NT2/D1 (cell line): ENCODE measurements around the gene LHFPL6.

Source experiments
- DNase-seq: peaks from one replicate; pipeline ENCODE4 v3.0.0-alpha.2; 2011; ENCODE audit warnings: low read depth, low spot score
- H3K27me3 ChIP-seq: 2 replicates; pipeline ENCODE4 v1.6.0; 2011; ENCODE audit warnings: mild to moderate bottlenecking; ENCODE audit not compliant: insufficient read length, insufficient read depth
- H3K36me3 ChIP-seq: 2 replicates; pipeline ENCODE4 v1.6.1; 2011; ENCODE audit warnings: mild to moderate bottlenecking, low read length, mixed read lengths; ENCODE audit not compliant: insufficient read depth, insufficient read length
- H3K4me1 ChIP-seq: 2 replicates; pipeline ENCODE4 v1.5.1; 2011; ENCODE audit not compliant: insufficient read depth, insufficient read length
- H3K4me3 ChIP-seq: 2 replicates; pipeline ENCODE4 v1.5.1; 2011; ENCODE audit warnings: low read depth; ENCODE audit not compliant: insufficient read length
- H3K9ac ChIP-seq: 2 replicates; pipeline ENCODE4 v1.6.0; 2011; ENCODE audit warnings: low read depth; ENCODE audit not compliant: insufficient read length
- H3K9me3 ChIP-seq: 2 replicates; pipeline ENCODE4 v1.5.1; 2011; ENCODE audit warnings: mild to moderate bottlenecking, low read length; ENCODE audit not compliant: insufficient read depth
- SUZ12 ChIP-seq: IDR thresholded peaks from 2 replicates; pipeline ENCODE4 v1.6.1; 2011; ENCODE audit not compliant: insufficient read length, insufficient read depth; ENCODE audit errors: extremely low read depth
- YY1 ChIP-seq: IDR thresholded peaks from 2 replicates; pipeline ENCODE4 v1.6.1; 2011; ENCODE audit not compliant: insufficient read length, insufficient read depth
- ZNF274 ChIP-seq: IDR thresholded peaks from 2 replicates; pipeline ENCODE4 v1.6.1; 2011; ENCODE audit warnings: mild to moderate bottlenecking, low read depth, low read length

The LHFPL6 gene

DNA sequence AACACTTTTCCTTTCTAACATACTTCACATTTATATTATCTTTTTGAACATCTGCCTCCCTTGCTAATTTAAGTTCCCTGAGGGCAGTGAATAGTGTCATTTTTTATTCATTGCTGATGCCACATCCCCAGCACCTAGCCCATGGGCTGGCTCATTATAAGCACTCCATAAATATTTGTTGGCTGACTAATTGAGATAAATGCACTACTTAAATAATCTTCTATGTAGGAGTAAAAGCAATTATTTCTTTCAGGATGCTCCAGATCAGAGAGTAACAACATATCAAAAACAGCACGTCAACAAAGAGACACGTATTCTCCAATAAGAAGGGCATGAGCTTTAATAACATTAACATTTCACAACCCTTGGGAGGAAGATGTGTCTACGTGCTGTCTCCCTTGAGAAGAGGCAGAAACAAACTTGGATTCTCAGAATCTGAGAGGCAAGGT lies 228.2 kb downstream of the LHFPL6 start:
- no peaks in the 10 kb centered on the region for H3K4me1 ChIP-seq
- no peaks in the 10 kb centered on the region for H3K9me3 ChIP-seq
- H3K9ac ChIP-seq = no peak overlapping the region
- H3K36me3 ChIP-seq = no peaks in the 10 kb centered on the region
- no peaks in the 10 kb centered on the region for H3K27me3 ChIP-seq
- no peak overlapping the region for H3K4me3 ChIP-seq
- TF ChIP-seq SUZ12 (no peak), ZNF274 (no peak), YY1 (no peak)
- no peak for DNase-seq

DNA sequence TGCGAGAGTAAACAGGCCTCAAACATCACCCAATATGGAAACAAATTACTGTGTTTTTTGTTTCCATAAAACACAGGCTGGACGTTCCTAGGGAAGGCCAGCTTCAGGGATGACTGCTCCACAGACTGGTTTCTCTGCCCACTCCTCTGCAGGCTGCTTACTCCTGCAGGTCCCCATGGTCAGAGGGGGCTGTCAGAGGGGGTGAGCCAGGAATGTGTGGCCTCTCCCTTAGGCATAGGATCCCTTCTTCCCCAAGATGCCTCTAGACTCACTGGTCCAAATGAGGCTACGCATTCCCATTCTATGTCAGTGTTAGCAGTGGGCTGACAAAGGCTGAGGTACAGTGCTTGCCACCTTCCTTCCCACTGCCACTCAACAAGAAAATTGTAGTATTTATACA lies 229.8 kb downstream of the LHFPL6 start:
- no peaks in the 10 kb centered on the region for H3K36me3 ChIP-seq
- H3K4me1 ChIP-seq = no peaks in the 10 kb centered on the region
- no peaks in the 10 kb centered on the region for H3K27me3 ChIP-seq
- H3K4me3 ChIP-seq = no peak overlapping the region
- DNase-seq = no peak
- no peaks in the 10 kb centered on the region for H3K9me3 ChIP-seq
- no peak overlapping the region for H3K9ac ChIP-seq
- TF ChIP-seq SUZ12 = no peak
- no peak for TF ChIP-seq ZNF274
- no peak for TF ChIP-seq YY1

DNA sequence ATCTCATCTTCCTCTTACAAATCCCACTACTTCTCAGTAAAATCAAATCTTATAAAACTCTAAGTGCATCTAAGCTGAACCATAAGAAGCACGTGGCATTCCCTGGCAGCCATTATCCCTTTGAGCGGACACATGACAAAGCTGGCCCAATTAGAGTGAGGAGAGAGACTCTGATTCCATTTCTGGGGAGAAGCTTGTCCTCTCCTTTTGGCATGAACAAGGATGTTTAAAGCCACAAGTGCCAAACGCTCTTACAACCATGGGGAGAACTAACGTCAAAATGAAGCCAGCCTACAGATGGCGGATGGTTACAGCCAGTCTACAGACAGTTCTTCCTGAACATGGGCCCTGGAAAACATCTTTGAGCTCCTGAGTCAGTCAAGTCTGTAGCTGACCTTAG lies 231.3 kb downstream of the LHFPL6 start:
- H3K36me3 ChIP-seq = no peaks in the 10 kb centered on the region
- H3K4me3 ChIP-seq = no peak overlapping the region
- no peak for DNase-seq
- no peaks in the 10 kb centered on the region for H3K4me1 ChIP-seq
- no peaks in the 10 kb centered on the region for H3K9me3 ChIP-seq
- H3K9ac ChIP-seq = no peak overlapping the region
- TF ChIP-seq YY1 (no peak), ZNF274 (no peak), SUZ12 (no peak)
- no peaks in the 10 kb centered on the region for H3K27me3 ChIP-seq

DNA sequence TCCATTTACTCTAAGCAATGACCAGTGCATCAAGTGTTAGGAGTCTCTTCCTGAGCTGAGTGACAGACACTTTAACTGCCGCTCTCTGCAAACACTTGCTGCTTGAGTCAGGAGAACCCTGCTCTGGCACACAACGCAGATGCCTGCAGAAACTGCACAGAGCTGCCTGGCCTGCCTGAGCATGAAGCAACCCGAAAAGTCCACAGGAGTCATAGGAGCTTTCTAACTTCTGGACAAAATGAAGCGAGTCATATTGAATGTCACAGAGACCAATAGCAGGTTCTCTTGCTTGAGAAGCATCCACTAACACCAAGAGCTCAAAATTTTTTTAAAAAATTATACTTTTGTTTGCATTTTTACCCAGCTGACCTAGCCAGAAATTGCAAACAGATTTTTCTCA lies 232.4 kb downstream of the LHFPL6 start:
- Histone ChIP-seq H3K4me1 (no peaks in the 10 kb centered on the region), H3K9ac (no peak overlapping the region), H3K9me3 (no peaks in the 10 kb centered on the region), H3K36me3 (no peaks in the 10 kb centered on the region), H3K4me3 (no peak overlapping the region), H3K27me3 (no peaks in the 10 kb centered on the region)
- TF ChIP-seq ZNF274 (no peak), YY1 (no peak), SUZ12 (no peak)
- no peak for DNase-seq

DNA sequence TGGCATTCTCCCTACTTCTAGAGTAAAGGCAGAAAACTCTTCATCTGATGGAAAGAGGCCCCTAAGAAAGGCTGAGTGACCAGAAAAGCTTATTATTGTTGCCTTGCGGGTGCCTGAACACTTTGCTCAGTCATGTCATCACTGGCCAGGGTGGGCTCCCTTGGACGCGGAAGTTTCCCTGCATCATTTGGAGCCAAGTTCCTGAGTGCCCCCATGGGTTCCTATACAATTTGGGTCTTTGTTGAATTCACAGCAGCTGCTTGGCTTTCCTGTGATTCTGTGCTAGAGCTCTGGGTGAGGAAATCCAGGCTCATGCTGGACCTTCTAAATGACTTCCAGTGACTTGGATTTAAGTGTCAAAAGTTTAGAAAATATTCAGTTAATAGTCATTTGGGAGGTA lies 232.9 kb downstream of the LHFPL6 start:
- Histone ChIP-seq H3K9me3 (no peaks in the 10 kb centered on the region), H3K36me3 (no peaks in the 10 kb centered on the region), H3K4me1 (no peaks in the 10 kb centered on the region), H3K4me3 (no peak overlapping the region), H3K27me3 (no peaks in the 10 kb centered on the region), H3K9ac (no peak overlapping the region)
- TF ChIP-seq YY1 = no peak
- no peak for TF ChIP-seq SUZ12
- no peak for DNase-seq

DNA sequence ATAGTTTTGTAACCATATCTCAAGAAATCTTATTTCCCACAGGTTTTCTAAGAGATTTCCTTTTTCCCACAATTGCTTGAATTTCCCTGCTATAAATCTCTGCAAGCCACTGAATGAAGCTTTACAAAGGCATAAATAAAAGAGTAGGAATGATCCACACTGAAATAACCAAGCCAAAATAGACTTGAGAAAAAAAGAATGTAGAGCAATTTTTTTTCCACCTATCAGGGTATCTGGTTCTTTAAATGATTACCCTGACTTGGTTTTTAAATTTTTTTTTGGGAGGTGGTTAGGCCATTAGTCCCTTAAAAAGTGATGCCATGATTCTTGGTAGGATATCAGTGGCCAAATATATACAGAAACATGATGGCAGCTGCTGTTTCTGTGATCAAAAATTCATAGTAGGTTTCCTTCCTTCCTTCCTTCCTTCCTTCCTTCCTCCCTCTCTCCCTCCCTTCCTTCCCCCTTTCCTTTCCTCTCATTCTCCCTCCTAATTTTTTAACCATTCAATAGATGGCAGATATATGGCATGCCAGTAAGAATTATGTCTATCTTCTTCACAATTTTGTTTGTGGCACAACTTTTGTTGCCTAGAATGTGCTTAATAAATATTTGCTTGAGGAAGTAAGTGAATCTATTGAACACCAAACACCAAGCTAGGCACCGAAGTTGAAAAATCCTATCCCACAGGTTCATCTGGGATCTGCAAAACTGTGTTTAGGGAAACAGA lies 233.7 kb downstream of the LHFPL6 start:
- H3K9me3 ChIP-seq = no peaks in the 10 kb centered on the region
- no peak for DNase-seq
- TF ChIP-seq SUZ12 = no peak
- TF ChIP-seq ZNF274 = no peak
- TF ChIP-seq YY1 = no peak
- no peaks in the 10 kb centered on the region for H3K27me3 ChIP-seq
- no peaks in the 10 kb centered on the region for H3K4me1 ChIP-seq
- H3K36me3 ChIP-seq = no peaks in the 10 kb centered on the region
- H3K4me3 ChIP-seq = no peak overlapping the region
- no peak overlapping the region for H3K9ac ChIP-seq

DNA sequence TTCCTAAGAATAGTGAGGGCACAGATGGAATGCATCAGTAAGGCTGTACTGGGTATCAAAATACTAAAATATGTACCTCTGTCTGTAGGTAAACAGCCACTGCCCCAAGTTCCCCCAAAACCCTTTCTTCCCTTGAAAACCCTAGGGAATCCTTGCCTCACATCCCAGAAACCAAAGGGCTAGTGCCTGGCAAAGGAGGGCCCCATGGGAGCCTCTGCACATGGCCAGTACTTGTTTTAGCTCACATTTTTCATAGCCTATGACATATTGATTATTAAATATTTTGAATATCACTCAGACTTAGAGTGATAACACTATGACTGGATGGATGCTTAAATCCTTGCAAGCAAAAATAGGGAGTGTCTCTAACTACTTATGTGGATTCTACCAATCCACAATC lies 237.1 kb downstream of the LHFPL6 start:
- no peak for DNase-seq
- Histone ChIP-seq H3K36me3 (no peaks in the 10 kb centered on the region), H3K27me3 (no peaks in the 10 kb centered on the region), H3K9me3 (no peaks in the 10 kb centered on the region), H3K4me3 (no peak overlapping the region), H3K9ac (no peak overlapping the region), H3K4me1 (no peaks in the 10 kb centered on the region)
- TF ChIP-seq SUZ12 = no peak

DNA sequence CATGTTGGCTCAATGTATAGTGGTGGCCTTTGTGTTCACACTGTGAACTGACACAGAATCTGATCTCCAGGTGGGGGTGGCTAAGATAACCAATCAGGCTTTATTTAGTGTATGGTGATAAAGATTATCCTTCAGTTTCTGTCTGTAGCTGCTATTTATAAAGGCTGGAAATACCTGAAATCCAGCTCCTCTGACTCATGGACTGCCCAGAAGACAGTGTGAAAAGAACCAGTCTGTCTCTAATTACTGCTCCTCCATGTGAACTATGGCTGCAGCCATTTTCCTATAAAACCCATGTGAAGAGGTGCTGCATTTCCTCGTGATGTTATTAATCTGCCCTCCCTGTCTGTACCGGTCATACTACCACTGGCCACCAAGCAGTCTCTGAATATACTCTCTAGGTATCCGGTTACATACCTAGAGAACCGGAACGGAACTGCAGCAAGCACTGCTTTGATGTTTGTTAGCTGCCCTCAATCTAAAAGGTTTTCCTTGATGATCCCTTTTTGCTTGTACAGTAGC lies 238.0 kb downstream of the LHFPL6 start:
- Histone ChIP-seq H3K4me3 (no peak overlapping the region), H3K9me3 (no peaks in the 10 kb centered on the region), H3K36me3 (no peaks in the 10 kb centered on the region), H3K4me1 (no peaks in the 10 kb centered on the region), H3K9ac (no peak overlapping the region), H3K27me3 (no peaks in the 10 kb centered on the region)
- TF ChIP-seq SUZ12 (no peak), YY1 (no peak), ZNF274 (no peak)
- no peak for DNase-seq
